GM10248 (cell line): Measurements from ENCODE around the gene ADORA1.

Experiments
- CTCF ChIA-PET: fragments of 300-600 bp; sonication (Branson Sonifier 250); formaldehyde crosslinking; extraction: SDS; loops from one replicate; lab custom pipeline; 2021; ENCODE audit warnings: antibody characterized with exemption; lab: Yijun Ruan, JAX
- POLR2A ChIA-PET: fragments of 350-650 bp; sonication (Branson Sonifier 250); formaldehyde crosslinking; extraction: SDS; loops from one replicate; lab custom pipeline; 2020; ENCODE audit warnings: antibody characterized with exemption; lab: Yijun Ruan, JAX
- DNase-seq: peaks from one replicate; pipeline ENCODE4 v3.0.0; 2012; ENCODE audit errors: extremely low spot score
- TF ChIP-seq, protein P1 (sequence below): IDR thresholded peaks from 2 replicates; pipeline ENCODE4 v1.5.1; 2012; ENCODE audit warnings: mild to moderate bottlenecking, low read depth; ENCODE audit errors: extremely low read depth, missing control alignments, control extremely low read depth

ADORA1 gene

GRCh38 chr1:203165101-203165799 lies 37.7 kb downstream of the ADORA1 start:
- TF ChIP-seq, protein P1, sequence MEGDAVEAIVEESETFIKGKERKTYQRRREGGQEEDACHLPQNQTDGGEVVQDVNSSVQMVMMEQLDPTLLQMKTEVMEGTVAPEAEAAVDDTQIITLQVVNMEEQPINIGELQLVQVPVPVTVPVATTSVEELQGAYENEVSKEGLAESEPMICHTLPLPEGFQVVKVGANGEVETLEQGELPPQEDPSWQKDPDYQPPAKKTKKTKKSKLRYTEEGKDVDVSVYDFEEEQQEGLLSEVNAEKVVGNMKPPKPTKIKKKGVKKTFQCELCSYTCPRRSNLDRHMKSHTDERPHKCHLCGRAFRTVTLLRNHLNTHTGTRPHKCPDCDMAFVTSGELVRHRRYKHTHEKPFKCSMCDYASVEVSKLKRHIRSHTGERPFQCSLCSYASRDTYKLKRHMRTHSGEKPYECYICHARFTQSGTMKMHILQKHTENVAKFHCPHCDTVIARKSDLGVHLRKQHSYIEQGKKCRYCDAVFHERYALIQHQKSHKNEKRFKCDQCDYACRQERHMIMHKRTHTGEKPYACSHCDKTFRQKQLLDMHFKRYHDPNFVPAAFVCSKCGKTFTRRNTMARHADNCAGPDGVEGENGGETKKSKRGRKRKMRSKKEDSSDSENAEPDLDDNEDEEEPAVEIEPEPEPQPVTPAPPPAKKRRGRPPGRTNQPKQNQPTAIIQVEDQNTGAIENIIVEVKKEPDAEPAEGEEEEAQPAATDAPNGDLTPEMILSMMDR: no peak
- DNase-seq: no peak
- ChIA-PET POLR2A (no interaction called here), CTCF (interaction anchor here (2.0 to 4.7 kb wide), 2 partner anchors 8 to 51 kb away, joined by 11 to 19 read pairs; no protein-coding TSS in a partner anchor)

- ChIA-PET POLR2A (no interaction called here), CTCF (interaction anchor here (1.3 to 2.0 kb wide), 2 partner anchors 32 to 50 kb away, joined by 3 to 11 read pairs; no protein-coding TSS in a partner anchor)
- no peak for DNase-seq
- TF ChIP-seq, protein P1: no peak
Measured at GRCh38 chr1:203165800-203166161, 38.3 kb downstream of the ADORA1 start.

GRCh38 chr1:203166192-203166940 lies 38.8 kb downstream of the ADORA1 start:
- POLR2A ChIA-PET: no interaction called here
- peak; percentile 59 for DNase-seq
- CTCF ChIA-PET: interaction anchor here (1.3 to 2.0 kb wide), 2 partner anchors 33 to 50 kb away, joined by 3 to 11 read pairs; no protein-coding TSS in a partner anchor
- TF ChIP-seq, protein P1: peak; percentile 34

DNA sequence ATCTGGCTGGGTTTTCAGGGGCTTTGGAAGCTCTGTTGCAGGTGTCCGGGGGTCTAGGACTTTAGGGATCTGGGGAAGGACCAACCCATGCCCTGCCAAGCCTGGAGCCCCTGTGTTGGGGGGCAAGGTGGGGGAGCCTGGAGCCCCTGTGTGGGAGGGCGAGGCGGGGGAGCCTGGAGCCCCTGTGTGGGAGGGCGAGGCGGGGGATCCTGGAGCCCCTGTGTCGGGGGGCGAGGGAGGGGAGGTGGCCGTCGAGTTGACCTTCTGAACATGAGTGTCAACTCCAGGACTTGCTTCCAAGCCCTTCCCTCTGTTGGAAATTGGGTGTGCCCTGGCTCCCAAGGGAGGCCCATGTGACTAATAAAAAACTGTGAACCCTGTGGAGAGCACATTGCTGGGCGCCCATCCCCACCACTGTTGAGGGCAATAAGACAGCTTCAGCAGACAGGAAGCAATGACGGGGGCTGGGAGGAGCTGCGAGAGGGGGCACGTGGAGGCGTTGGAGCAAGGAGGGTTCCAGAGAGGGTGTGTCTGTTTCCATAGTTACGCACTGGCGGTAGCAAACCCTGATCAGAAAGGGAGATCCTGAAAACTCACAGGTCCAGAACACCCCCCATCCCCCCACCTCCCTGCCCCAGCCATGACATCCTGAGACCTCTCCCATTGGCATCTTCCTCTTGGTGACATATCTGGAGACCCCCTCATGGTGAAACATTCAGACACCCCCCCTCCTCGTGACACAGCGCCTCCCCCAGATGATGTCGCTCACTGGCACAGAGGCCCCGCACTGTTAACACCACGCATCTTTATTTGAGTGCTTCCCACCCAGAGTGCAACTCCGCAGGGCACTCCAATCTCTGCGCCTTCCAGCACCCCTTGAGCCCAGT lies 39.7 kb downstream of the ADORA1 start:
- TF ChIP-seq, protein P1: no peak
- CTCF ChIA-PET: interaction anchor here (0.7 to 2.0 kb wide), 3 partner anchors 10 to 49 kb away, joined by 3 to 11 read pairs (median 3); no protein-coding TSS in a partner anchor
- no peak for DNase-seq
- POLR2A ChIA-PET: no interaction called here

- no peak for DNase-seq
- TF ChIP-seq, protein P1: no peak
- CTCF ChIA-PET: no interaction called here
- POLR2A ChIA-PET: no interaction called here
Measured at GRCh38 chr1:203167913-203168200, 40.3 kb downstream of the ADORA1 start.
